Measurements from ENCODE around the gene JTB.
"Not testable (repeated sequence)": the region's sequence is repeated elsewhere in the genome, so short reads cannot be mapped to it uniquely, and the experiment has no call there.

Gene JTB

GRCh38 chr1:153977250-153978240 lies at the start of gene JTB:
JTB (minus strand) TSS chr1:153977674; CDS start chr1:153977252, 422 bp downstream.
- peak; percentile 91 for DNase-seq

DNA sequence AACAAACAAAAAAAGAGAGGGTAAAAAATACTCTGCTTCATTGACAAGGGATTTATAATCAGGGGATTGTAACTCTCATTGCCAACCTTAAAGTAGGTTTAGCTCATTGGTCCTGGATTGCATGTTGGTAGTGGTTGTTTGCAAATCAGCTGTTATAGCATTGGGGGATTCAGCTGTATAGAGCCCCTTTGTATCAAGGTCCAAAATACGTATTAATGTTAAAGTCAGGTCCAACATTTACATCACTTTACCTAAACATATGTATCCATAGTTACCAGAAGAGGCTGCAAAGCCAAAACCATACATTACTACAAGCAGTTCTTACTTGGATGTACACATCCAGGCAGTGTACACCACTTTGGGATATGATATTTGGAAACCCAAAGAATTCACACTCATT lies 42.5 kb upstream of the JTB start:
- no peak for DNase-seq

- DNase-seq, result no peak
These were observed 41.8 kb upstream of the JTB start for GRCh38 chr1:154019269-154019668.

GRCh38 chr1:154014154-154014907 lies 36.9 kb upstream of the JTB start:
- peak; percentile 44 for DNase-seq

DNA sequence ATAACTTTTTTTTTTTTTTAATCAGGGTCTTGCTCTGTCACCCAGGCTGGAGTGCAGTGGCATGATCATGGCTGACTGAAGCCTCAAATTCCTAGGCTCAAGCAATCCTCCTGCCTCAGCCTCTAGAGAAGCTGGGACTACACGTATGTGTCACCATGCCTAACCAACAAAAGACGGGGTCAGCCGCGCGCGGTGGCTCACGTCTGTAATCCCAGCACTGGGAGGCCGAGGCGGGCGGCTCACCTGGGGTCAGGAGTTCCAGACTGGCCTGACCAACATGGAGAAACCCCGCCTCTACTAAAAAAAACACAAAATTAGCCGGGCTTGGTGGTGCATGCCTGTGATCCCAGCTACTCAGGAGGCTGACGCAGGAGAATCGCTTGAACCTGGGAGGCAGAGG lies 35.1 kb upstream of the JTB start:
- DNase-seq, result not testable (repeated sequence)

GRCh38 chr1:154012129-154012528 lies 34.7 kb upstream of the JTB start:
- DNase-seq, result no peak

DNA sequence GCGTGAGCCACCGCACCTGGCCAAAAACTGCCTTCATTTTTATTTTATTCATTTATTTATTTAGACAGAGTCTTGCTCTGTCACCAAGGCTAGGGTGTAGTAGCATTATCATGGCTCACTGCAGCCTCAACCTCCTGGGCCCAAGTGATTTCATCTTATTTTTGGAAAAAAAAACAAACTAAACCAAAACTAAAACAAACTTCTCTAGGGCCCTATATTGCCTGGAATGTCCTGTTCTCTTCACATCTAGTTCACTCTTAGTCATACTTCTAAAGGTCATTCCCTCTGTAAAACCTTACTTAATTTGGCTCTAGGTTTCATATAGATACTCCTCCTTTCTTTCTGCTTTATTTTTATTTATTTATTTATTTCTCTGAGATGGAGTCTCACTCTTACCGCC lies 28.7 kb upstream of the JTB start:
- DNase-seq, result no peak

DNA sequence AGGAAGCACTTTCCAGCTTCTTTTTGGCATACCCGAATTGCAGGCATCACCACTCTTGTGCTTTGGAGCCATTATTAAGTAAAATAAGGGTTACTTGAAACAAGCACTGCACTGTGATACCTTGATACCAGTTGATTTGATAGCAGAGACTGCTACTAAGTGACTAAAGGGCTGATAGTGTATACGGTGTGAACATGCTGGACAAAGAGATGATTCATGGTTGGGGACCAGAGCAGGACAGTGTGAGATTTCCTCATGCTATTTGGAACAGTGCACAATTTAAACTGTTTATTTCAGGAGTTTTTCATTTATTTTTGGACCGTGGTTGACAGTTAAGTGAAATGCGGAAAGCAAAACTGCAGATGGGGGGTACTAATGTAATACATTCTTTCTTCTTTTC lies 22.9 kb upstream of the JTB start:
- no peak for DNase-seq

DNA sequence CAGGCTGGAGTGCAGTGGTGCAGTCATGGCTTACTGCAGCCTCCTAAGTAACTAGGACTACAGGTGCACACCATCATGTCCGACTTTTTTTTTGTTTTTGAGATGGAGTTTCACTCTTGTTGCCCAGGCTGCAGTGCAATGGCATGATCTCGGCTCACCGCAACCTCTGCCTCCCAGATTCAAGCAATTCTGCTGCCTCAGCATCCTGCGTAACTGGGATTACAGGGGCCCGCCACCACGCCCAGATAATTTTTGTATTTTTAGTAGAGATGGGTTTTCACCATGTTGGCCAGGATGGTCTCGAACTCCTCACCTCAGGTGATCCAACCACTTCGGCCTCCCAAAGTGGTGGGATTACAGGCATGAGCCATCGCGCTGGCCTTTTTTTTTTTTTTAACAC lies 19.4 kb upstream of the JTB start:
- DNase-seq, result not testable (repeated sequence)

- DNase-seq, result no peak
These were observed 18.2 kb upstream of the JTB start for GRCh38 chr1:153995640-153996039.

DNA sequence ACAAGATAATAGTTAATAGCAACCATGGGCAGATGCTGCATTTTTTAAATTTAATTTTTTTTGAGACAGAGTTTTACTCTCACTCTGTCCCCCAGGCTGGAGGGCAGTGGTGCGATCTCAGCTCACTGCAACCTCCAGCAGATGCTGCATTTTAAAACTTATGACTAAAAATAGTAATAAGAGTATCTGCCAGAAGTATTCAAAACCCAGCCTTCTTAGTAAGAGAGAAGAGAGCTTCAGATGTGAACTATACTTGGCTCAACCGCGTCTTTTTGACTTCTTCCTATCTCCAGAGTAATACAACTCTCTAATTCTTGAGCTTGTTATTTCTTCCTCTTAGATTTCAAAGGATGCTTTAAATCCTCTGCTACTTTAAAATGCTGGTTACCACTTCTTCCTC lies 17.7 kb upstream of the JTB start:
- DNase-seq, result no peak

- DNase-seq, result no peak
These were observed 14.3 kb upstream of the JTB start for GRCh38 chr1:153991806-153992205.

DNA sequence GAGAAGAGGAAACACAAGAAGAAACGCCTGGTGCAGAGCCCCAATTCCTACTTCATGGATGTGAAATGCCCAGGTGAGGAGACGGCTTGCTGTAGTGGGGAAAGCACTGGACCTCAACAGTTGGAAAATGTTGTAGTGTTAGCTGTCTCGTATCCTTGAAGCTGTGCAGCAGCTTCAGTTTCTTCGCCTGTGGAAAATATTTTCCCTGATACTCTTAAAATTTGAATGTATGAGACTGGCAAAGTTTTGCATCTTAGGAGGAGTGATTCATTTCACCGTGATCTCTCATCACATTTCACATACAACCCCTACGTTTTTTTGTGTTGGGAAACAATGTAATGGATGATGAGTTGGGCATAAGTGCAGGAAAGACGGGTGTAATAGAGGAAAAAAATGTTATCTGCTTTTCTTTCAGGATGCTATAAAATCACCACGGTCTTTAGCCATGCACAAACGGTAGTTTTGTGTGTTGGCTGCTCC lies 13.7 kb upstream of the JTB start:
- no peak for DNase-seq

DNA sequence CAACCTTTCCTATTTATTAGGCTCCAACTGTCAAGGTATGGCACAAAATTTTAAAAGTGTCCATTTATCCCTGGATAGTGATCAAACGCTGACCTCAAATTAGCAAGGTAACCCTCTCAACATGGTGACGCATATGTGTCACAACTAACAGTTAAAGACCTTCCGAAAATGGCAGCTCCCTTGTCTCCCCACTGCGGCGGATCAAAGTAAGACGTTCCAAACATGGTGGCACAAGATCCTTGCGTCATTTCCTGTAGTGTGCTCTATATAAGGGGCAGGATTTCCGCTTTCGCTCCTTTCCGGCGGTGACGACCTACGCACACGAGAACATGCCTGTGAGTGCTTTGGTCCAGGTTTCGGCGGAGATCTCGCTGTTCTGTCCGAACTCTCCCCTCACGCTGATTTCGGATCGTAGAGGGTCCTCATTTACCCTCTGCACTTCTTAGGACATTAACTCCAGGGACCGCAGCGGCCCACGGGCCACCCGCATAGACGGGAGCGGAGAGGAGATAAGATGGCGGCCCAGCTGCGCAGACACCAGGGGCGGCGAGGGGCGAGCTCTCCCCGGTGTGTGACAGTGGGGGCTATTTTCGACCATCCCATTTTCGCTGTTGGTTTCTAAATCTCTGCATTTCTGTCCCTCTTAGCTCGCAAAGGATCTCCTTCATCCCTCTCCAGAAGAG lies 13.1 kb upstream of the JTB start, which contains the start of gene RPS27:
TSS of gene RPS27 (plus strand) at position 295 of the 683 bp plus-strand sequence. CDS start at position 330, 35 bp downstream.
- peak; percentile 97 for DNase-seq

DNA sequence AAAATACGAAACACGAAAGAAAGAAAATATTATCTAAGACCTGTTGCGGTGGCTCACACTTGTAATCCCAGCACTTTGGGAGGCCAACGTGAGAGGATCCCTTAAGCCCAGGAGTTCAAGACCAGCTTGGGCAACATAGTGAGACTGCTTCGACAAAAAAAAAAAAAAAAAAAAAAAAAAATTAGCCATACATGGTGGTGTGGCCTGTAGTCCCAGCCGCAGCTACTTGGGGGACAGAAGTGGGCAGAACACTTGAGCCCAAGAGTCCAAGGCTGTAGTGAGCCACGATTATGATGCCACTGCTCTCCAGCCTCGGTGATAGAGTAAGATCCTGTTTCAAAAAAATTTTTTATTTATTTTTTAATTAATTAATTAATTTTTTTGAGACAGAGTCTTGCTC lies 10.1 kb upstream of the JTB start:
- no peak for DNase-seq

DNA sequence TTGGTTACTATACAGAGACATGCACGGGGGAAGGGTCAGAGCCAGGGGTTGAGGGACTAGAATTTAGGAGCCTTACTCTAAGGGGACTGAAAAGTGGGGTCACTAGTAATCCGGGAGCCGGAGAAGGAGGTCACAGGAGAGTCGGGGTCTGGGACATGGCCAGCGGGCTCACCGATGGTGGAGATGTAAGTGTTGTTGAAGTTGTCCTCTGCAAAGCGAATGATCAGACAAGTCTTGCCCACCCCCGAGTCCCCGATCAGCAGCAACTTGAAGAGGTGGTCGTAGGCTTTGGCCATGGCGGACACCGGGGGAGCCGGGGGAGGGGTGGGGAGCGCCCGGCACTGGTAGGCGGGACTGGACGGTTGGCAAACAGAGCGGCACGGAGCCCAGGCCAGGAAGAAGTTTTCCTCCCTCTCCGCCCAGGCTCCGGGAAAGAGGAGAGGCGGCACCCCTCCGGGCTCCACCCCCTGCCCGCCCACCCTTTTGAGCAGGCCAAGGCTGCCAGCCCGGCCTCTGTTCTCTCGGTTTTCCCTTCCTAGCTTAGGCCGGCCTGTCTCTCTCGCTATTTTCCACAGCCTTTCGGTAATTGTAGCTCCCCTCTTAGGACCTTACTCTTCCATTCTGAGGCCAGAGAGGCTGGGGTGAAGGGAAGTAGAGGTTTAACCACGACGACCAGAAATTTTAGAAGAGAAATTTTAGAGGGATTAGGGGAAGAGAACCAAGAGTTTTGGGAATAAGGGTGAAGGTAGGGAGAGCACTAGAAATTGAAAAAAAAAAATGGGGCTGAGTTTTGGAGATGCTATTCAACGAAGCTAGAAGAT lies 8.7 kb upstream of the JTB start, which contains the start of gene RAB13:
TSS of gene RAB13 (minus strand) at position 399 of the 821 bp plus-strand sequence. CDS start at position 296, 103 bp downstream.
- DNase-seq, result no peak

DNA sequence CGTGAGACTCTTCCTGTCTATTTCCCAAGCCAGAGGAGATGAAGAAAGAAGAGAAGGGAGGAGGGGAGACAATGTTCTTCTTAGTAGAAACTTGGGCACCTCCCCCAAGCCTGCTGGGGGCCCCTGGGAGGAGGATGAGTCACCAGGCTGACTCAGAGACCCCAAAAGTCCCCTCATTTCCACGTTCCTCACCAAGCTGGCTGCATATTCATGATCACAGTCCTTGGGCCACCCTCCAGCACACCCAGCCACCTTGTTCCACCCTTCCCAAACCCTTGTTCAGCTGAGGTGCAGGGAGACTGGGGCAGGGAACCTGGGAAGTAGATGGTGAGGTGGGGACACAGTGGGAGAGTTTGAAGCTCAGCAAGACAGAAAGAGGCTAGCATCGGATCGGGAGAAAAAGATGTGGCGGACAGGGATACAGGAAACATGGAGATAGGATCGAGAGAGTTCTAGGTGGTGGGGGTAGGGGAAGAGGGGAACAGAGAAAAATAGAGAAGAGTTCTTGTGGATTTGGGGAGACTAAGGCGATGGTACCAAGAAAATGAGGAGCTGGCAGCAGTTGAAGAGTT lies 8.0 kb upstream of the JTB start:
- DNase-seq, result peak; percentile 48

DNA sequence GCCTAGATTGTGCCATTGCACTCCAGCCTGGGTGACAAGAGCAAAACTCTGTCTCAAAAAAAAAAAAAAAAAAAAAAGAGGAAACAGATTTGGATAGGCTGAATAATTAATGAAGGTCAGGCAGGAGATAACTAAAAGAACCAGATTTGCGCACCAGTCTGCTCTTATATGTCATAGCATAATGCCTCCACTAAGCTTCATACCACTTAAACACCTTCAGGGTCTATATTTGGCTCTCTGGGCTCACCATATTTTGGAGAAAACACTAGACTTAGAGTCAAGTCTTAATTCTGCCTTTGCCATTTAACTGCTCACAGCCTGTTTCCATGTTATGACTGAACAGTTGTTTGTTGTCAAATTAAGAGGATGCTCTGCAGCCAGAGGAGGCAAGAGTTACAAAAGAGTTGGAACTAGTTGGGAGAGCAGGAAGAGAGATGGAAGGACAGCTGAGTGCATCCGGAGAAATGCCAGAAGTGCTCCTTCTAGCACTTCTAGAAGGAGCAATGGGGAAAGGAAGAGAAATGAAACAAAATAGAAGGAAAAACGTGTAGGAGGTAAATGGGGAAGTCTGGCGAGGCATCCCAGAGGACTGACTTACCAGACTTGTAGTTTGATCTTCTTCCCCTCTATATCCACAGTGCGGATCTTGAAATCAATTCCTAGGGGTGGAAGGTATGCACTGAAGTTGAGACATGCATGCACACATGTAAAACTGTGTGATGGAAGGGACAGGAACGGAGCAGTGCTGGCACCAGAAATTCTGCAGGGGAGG lies 6.8 kb upstream of the JTB start:
- DNase-seq, result no peak

- DNase-seq, result not testable (repeated sequence)
These were observed 4.3 kb upstream of the JTB start for GRCh38 chr1:153981735-153982134.

DNA sequence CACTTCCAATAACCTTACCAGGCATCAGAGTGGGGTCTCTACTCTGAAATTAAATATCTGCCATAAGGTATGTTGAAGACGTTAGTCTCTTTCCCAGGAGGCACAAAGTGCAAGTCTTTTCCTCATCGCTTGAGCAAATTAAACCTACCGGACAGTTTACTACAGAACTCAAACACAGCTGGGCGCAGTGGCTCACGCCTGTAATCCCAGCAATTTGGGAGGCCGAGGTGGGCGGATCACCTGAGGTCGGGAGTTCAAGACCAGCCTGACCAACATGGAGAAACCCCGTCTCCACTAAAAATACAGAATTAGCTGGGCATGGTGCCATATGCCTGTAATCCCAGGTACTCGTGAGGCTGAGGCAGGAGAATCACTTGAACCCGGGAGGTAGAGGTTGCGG lies 1.6 kb upstream of the JTB start:
- DNase-seq, result not testable (repeated sequence)
